H1 (cell line): ENCODE measurements around the gene JOSD1. TPM values are rescaled to one million over a fixed set of nuclear protein-coding genes. Genes with fewer than 3 reads are reported as not detected.
A peak's percentile ranks its signal among the peaks of the same experiment; 100 is the strongest.

Experiments used
- ASH2L ChIP-seq: fragments of 200-600, 300-600 bp; sonication (generic); IDR thresholded peaks from one replicate; pipeline ENCODE4 v1.7.1; 2017; ENCODE audit warnings: low read length
- BCL11A ChIP-seq, 2 experiments: IDR thresholded peaks; one replicate each; pipeline ENCODE4 v1.6.1; 2011; ENCODE audit warnings: low read depth in 2 of 2, low read length in 2 of 2, mild to moderate bottlenecking in 2 of 2
- E2F6 ChIP-seq: IDR thresholded peaks from 2 replicates; pipeline ENCODE4 v1.6.1; 2012; ENCODE audit warnings: inconsistent platforms
- HDAC6 ChIP-seq: IDR thresholded peaks from one replicate; pipeline ENCODE4 v1.7.1; 2012; ENCODE audit warnings: low read depth, mild to moderate bottlenecking, inconsistent platforms, low read length, moderate library complexity
- JUND ChIP-seq: IDR thresholded peaks from 2 replicates; pipeline ENCODE4 v1.6.1; 2011; ENCODE audit warnings: mild to moderate bottlenecking, improper control_type of control experiment, low read length
- PHF8 ChIP-seq: fragments of 200-600 bp; sonication (generic); conservative IDR thresholded peaks from 2 replicates; pipeline ENCODE4 v1.7.1; 2012; ENCODE audit warnings: low read depth, mild to moderate bottlenecking, inconsistent platforms, low read length, moderate library complexity
- POLR2AphosphoS5 ChIP-seq: IDR thresholded peaks from 2 replicates; pipeline ENCODE4 v1.6.1; 2011; ENCODE audit warnings: low read depth, low read length
- POU5F1 ChIP-seq: IDR thresholded peaks from 2 replicates; pipeline ENCODE4 v1.6.1; 2011; ENCODE audit warnings: low read depth, mild to moderate bottlenecking, low read length, moderate library complexity
- SP1 ChIP-seq: IDR thresholded peaks from 2 replicates; pipeline ENCODE4 v1.6.1; 2011; ENCODE audit warnings: low read depth, low read length
- TAF7 ChIP-seq: optimal IDR thresholded peaks from 2 replicates; pipeline ENCODE3; 2011; ENCODE audit warnings: low read depth, mild to moderate bottlenecking, inconsistent platforms, low read length, moderate library complexity, borderline replicate concordance
- polyA plus RNA-seq, 7 experiments: library from polyadenylated mRNA; depleted of rRNA in 3 of 7; stranded (reverse) in 5 of 7; unstranded in 2 of 7; fragments of >200 nt in 5 of 7; fragments of 200-250 nt in 2 of 7; gene quantifications; 1 replicate in 5 of 7; 2 replicates in 1 of 7; 4 replicates in 1 of 7; pipeline versions ENCODE4 v1.2.1 to v1.2.3, GENCODE V29; 2011 to 2013; ENCODE audit warnings: missing spikeins in 2 of 7, mixed read lengths in 2 of 7
- total RNA-seq: library from RNA; stranded (reverse); fragmentation: NEBNext Ultra II Directional; extraction: Animal tissue kit (Norgen Biotek cat#: 25700); gene quantifications from 2 replicates; pipeline ENCODE4 v1.2.1, GENCODE V29; 2021

Gene JOSD1
- total and polyA plus RNA-seq, 2 of the 8 experiments (the other 6 are each of a cell fraction or from before 2014, with no cell fraction given), result 18.4 to 20.2 TPM

DNA sequence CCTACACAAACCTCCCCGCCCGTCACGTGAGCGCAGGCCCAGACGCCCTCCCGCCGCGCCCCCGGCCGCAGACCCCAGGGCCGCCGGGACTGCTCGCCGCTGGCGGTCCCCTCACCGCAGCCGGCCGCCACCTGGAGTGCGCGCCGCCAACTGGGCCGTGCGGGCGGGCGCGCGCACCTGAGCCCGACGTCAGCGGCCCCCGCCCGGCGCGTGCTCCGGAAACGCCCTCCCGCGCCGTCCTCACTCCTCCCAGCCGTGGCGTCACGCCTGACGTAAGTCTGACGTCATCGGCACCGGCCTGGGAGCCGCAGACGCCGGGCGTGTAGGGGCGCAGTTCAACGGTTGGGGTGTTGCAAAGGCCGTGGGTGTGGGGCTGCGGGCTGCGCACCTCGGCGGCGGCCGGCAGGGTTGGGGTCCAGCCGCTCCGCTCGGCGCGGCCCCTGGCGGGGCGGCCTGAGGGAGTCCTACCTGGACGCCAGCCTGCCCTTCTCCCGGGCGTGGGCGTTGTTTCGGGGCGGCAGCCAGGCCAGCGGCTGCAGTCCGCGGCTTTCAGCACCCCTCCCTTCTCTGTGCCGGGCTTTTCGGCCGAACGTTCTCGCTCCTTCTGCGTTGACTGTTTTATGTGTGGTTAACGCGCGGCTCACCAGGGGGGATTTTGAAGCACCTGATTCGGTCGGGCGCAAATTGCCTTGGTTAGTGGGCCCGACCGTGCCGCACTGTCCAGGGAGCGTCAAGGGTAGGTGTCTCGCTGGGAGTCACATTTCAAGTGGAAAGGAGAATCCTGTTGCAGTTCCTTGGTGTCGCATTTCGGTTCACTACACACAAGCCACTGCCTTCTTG, at the start of gene JOSD1 (continued):
- peak; percentile 89 for TF ChIP-seq PHF8
- TF ChIP-seq HDAC6, result no peak
- TF ChIP-seq POLR2AphosphoS5, result peak; percentile 87
- TF ChIP-seq SP1, result no peak
- peak; percentile 47; the same call in 1 of the 2 replicates for TF ChIP-seq E2F6
- peak; percentile 57 for TF ChIP-seq TAF7
- no peak for TF ChIP-seq BCL11A (IDR thresholded peaks at IDR 0.05; ENCODE audit: low read depth in 2 of 2, low read length in 2 of 2)
- TF ChIP-seq JUND, result peak; percentile 96
- TF ChIP-seq ASH2L, result peak; percentile 80
- TF ChIP-seq POU5F1, result no peak
